ENCODE measurements around the gene CTDSP2. TPM values are rescaled to one million over a fixed set of nuclear protein-coding genes. Genes with fewer than 3 reads are reported as not detected.

The CTDSP2 gene
- total RNA-seq, 4 donors from 2014 or later, result 151 to 190 (median 170) TPM

DNA sequence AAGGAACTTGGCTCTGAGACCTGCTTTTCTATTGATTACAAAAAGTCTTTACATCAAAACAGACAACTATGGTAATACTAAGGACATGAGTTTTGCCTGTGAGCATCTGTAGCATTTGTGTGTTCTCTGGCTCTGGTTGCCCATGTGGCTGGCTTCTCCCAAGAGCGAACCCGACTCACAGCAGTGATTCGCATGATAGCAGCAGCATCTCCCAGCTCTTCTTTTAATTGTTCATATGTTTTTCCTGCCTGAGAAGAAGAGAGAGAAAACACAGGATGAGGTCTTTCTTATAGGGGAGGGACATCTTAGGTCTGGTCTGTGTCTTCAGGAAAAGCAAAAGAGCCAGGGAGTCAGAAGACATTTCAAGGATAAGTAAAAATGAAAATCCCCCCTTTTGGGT lies 45.6 kb downstream of the CTDSP2 start:
- 89 to 90% methylated on average over 3 of the region's 3 CpGs for WGBS, 2 donors (ENCODE audit: low coverage in 1 of 2)
- no peak for ATAC-seq
- no peak for TF ChIP-seq POLR2AphosphoS5 (IDR thresholded peaks at IDR 0.05)
- TF ChIP-seq, protein P1, sequence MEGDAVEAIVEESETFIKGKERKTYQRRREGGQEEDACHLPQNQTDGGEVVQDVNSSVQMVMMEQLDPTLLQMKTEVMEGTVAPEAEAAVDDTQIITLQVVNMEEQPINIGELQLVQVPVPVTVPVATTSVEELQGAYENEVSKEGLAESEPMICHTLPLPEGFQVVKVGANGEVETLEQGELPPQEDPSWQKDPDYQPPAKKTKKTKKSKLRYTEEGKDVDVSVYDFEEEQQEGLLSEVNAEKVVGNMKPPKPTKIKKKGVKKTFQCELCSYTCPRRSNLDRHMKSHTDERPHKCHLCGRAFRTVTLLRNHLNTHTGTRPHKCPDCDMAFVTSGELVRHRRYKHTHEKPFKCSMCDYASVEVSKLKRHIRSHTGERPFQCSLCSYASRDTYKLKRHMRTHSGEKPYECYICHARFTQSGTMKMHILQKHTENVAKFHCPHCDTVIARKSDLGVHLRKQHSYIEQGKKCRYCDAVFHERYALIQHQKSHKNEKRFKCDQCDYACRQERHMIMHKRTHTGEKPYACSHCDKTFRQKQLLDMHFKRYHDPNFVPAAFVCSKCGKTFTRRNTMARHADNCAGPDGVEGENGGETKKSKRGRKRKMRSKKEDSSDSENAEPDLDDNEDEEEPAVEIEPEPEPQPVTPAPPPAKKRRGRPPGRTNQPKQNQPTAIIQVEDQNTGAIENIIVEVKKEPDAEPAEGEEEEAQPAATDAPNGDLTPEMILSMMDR (IDR thresholded peaks at IDR 0.05), result no peak
- no peak for TF ChIP-seq POLR2A (IDR thresholded peaks at IDR 0.05)
- no peak for TF ChIP-seq EP300 (IDR thresholded peaks at IDR 0.05)
- H3K4me1 ChIP-seq, result peaks cover 0 to 10% (median 0%) of the 10 kb centered on the region in 3 donors
- no peaks in the 10 kb centered on the region for H3K27me3 ChIP-seq
- H3K4me3 ChIP-seq, result no peak overlapping the region
- H3K27ac ChIP-seq, result no peak overlapping the region
- peaks cover 6 to 94% of the 10 kb centered on the region in 2 donors for H3K36me3 ChIP-seq
- no peaks in the 10 kb centered on the region for H3K9me3 ChIP-seq

DNA sequence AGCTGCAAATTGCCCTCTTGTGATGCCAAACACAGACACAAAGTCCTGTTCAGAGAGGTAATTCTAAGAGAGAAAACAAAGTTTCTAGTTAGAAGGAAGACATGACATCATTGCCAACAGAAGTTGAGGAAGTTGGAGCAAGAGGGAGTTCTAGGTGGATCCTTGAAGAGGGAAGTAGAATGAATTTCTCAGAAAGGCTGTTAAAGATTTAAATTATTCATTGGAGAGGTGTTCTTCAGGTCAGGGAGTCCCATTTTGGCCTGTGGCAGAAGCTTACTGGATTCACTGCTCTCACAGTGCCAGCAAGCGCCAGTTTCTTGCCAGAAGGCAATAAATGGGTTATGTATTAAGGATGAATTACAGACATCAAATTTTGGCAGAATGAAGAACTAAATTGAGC lies 48.6 kb downstream of the CTDSP2 start:
- no peaks in the 10 kb centered on the region for H3K4me1 ChIP-seq
- 85 to 88% methylated on average over 1 of the region's 1 CpG for WGBS, 2 donors (ENCODE audit: low coverage in 1 of 2)
- peaks cover 6 to 100% of the 10 kb centered on the region in 2 donors for H3K36me3 ChIP-seq
- no peak for ATAC-seq
- no peak for TF ChIP-seq EP300 (IDR thresholded peaks at IDR 0.05)
- TF ChIP-seq, protein P1 (IDR thresholded peaks at IDR 0.05), result no peak
- H3K9me3 ChIP-seq, result no peaks in the 10 kb centered on the region
- no peaks in the 10 kb centered on the region for H3K27me3 ChIP-seq
- H3K4me3 ChIP-seq, result no peak overlapping the region
- no peak overlapping the region for H3K27ac ChIP-seq

DNA sequence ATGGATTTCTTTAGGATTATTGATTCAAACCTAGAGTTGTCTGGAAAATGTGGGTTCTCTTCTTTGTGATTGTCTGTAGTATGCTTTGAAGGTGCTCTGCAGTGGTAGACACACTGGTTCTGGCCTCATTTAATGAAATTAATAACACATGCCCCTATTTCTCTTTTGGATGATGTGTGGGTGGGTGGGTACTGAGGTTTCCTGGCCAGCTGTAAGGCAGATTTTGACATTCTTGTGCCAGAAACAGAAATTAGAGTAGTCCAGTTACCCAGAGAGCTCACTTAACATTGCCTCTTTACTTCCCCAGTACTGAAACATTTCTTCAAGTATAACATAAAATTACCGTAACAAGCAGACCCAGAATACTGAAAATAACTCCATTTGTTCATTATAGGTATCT lies 49.5 kb downstream of the CTDSP2 start:
- Histone ChIP-seq H3K27me3 (no peaks in the 10 kb centered on the region), H3K4me3 (no peak overlapping the region), H3K4me1 (no peaks in the 10 kb centered on the region), H3K9me3 (no peaks in the 10 kb centered on the region), H3K27ac (no peak overlapping the region), H3K36me3 (peaks cover 6 to 100% of the 10 kb centered on the region in 2 donors)
- no peak for ATAC-seq
- TF ChIP-seq POLR2AphosphoS5 (IDR thresholded peaks at IDR 0.05) (no peak), POLR2A (IDR thresholded peaks at IDR 0.05) (no peak), EP300 (IDR thresholded peaks at IDR 0.05) (no peak)
- TF ChIP-seq, protein P1 (IDR thresholded peaks at IDR 0.05), result no peak
- WGBS, 2 donors (ENCODE audit: low coverage in 1 of 2), result 90 to 94% methylated on average over 1 of the region's 1 CpG

DNA sequence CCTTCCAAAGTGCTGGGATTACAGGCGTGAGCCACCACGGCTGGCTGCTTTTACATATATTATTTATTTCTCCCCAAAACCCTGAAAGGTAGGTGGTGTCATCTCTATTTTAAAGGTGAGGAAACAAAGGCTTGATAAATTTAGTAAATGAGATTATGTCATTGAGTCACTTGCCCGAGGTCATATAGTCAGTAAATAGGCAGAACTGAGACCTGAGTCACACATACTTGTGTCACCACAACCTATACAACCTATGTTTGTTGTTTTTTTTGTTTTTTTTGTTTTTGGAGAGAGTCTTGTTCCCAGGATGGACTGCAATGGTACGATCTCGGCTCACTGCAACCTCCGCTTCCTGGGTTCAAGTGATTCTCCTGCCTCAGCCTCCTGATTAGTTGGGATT lies 51.2 kb downstream of the CTDSP2 start:
- no peaks in the 10 kb centered on the region for H3K4me1 ChIP-seq
- ATAC-seq, result no peak
- no peak for TF ChIP-seq POLR2A (IDR thresholded peaks at IDR 0.05)
- TF ChIP-seq, protein P1 (IDR thresholded peaks at IDR 0.05), result no peak
- no peak for TF ChIP-seq POLR2AphosphoS5 (IDR thresholded peaks at IDR 0.05)
- TF ChIP-seq EP300 (IDR thresholded peaks at IDR 0.05), result no peak
- no peak overlapping the region for H3K4me3 ChIP-seq
- H3K27ac ChIP-seq, result no peak overlapping the region
- 91% methylated on average over 6 of the region's 6 CpGs; no CpG with 5 or more reads in 1 of the 2 donors for WGBS, 2 donors (ENCODE audit: low coverage in 1 of 2)
- H3K36me3 ChIP-seq, result peaks cover 6 to 96% of the 10 kb centered on the region in 2 donors
- no peaks in the 10 kb centered on the region for H3K9me3 ChIP-seq
- H3K27me3 ChIP-seq, result no peaks in the 10 kb centered on the region

DNA sequence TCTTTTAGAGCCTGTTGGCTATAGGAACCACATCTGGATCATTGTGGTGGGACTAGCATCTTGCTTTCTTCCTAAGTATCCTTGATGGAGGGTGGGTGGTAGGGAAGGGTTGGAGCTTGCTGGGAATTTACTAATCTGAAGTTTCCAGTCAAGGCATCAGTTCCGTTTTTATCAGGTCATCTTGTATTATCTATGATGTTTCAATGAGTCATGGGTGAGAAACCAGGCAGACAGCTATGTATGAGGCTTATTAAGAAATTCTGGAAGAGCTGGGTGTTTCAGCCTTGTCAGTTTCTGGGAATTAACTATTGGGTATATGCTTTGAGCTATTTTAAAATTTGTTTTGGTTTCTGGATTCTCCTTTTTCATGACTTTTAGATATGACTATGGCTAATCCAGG lies 52.6 kb downstream of the CTDSP2 start:
- peaks cover 6 to 96% of the 10 kb centered on the region in 2 donors for H3K36me3 ChIP-seq
- TF ChIP-seq, protein P1 (IDR thresholded peaks at IDR 0.05), result no peak
- TF ChIP-seq POLR2A (IDR thresholded peaks at IDR 0.05) (no peak), POLR2AphosphoS5 (IDR thresholded peaks at IDR 0.05) (no peak), EP300 (IDR thresholded peaks at IDR 0.05) (no peak)
- ATAC-seq, result no peak

More for the DNA sequence above, 52.6 kb downstream of the CTDSP2 start:
- Histone ChIP-seq H3K9me3 (no peaks in the 10 kb centered on the region), H3K27me3 (no peaks in the 10 kb centered on the region), H3K4me3 (no peak overlapping the region), H3K27ac (no peak overlapping the region), H3K4me1 (no peaks in the 10 kb centered on the region)
- WGBS, 2 donors (ENCODE audit: low coverage in 1 of 2), result 20 to 50% methylated on average over 1 of the region's 1 CpG

All from gastroesophageal sphincter (tissue), 4 donors.